Mesenchymal stem cell (in vitro differentiated cells and primary cell): ENCODE data around the gene RPRD1A.

Source experiments
- DNase-seq: peaks from one replicate; pipeline ENCODE4 v3.0.0-alpha.2; 2013
- H2AFZ ChIP-seq: one replicate; pipeline ENCODE4 v1.6.1; 2013; ENCODE audit warnings: low read depth, mild to moderate bottlenecking, control low read depth, inconsistent platforms, low read length, moderate library complexity
- H2AK5ac ChIP-seq: 2 replicates; pipeline ENCODE4 v1.6.1; 2013; ENCODE audit warnings: low read length, moderate library complexity, mild to moderate bottlenecking, inconsistent platforms; ENCODE audit not compliant: severe bottlenecking
- H2BK120ac ChIP-seq: one replicate; pipeline ENCODE4 v1.6.1; 2013; ENCODE audit warnings: low read depth, mild to moderate bottlenecking, inconsistent platforms, low read length, moderate library complexity
- H2BK12ac ChIP-seq, 2 experiments: one replicate each; pipeline ENCODE4 v1.6.1; 2013; ENCODE audit warnings: inconsistent platforms in 2 of 2, low read length in 2 of 2, mild to moderate bottlenecking in 2 of 2, moderate library complexity in 2 of 2, control low read depth in 1 of 2
- H2BK15ac ChIP-seq: one replicate; pipeline ENCODE4 v1.6.1; 2013; ENCODE audit warnings: mild to moderate bottlenecking, low read depth, inconsistent platforms; ENCODE audit not compliant: poor library complexity, severe bottlenecking
- H2BK5ac ChIP-seq: 2 replicates; pipeline ENCODE4 v1.6.1; 2013; ENCODE audit warnings: low read depth, mild to moderate bottlenecking, low read length, control low read depth, inconsistent platforms; ENCODE audit not compliant: poor library complexity, severe bottlenecking
- H3K14ac ChIP-seq, 2 experiments: one replicate each; pipeline ENCODE4 v1.6.1; 2013; ENCODE audit warnings: inconsistent platforms in 2 of 2, low read length in 2 of 2, control low read depth in 1 of 2, mild to moderate bottlenecking in 1 of 2, moderate library complexity in 1 of 2
- H3K18ac ChIP-seq, 2 experiments: one replicate each; pipeline ENCODE4 v1.6.1; 2013; ENCODE audit warnings: inconsistent platforms in 2 of 2, low read length in 2 of 2, control low read depth in 1 of 2, low read depth in 1 of 2, mild to moderate bottlenecking in 1 of 2
- H3K23ac ChIP-seq, 2 experiments: one replicate each; pipeline ENCODE4 v1.6.1; 2013; ENCODE audit warnings: inconsistent platforms in 2 of 2, low read length in 2 of 2, mild to moderate bottlenecking in 2 of 2, moderate library complexity in 2 of 2, control low read depth in 1 of 2
- H3K27ac ChIP-seq: 2 replicates; pipeline ENCODE4 v1.5.1; 2013; ENCODE audit warnings: mild to moderate bottlenecking, moderate library complexity, low read length, control low read depth, inconsistent platforms; ENCODE audit not compliant: poor library complexity, severe bottlenecking
- H3K27me3 ChIP-seq, 2 experiments: 2 replicates each; pipeline versions ENCODE4 v1.6.1 to v1.7.0; 2013; ENCODE audit warnings: low read length in 2 of 2, mild to moderate bottlenecking in 2 of 2, moderate library complexity in 2 of 2, control low read depth in 1 of 2, inconsistent platforms in 1 of 2; ENCODE audit not compliant: control insufficient read depth in 1 of 2, insufficient read depth in 1 of 2
- H3K36me3 ChIP-seq, 2 experiments: 2 replicates each; pipeline versions ENCODE4 v1.6.1 to v1.7.0; 2013; ENCODE audit warnings: low read length in 2 of 2, control low read depth in 1 of 2, inconsistent platforms in 1 of 2, low read depth in 1 of 2, mild to moderate bottlenecking in 1 of 2; ENCODE audit not compliant: insufficient read depth in 2 of 2, control insufficient read depth in 1 of 2
- H3K4ac ChIP-seq, 2 experiments: one replicate each; pipeline ENCODE4 v1.6.1; 2013; ENCODE audit warnings: inconsistent platforms in 2 of 2, low read length in 2 of 2, mild to moderate bottlenecking in 2 of 2, moderate library complexity in 2 of 2, control low read depth in 1 of 2, low read depth in 1 of 2
- H3K4me1 ChIP-seq: 2 replicates; pipeline ENCODE4 v1.6.1; 2013; ENCODE audit warnings: low read depth, low read length, control low read depth; ENCODE audit not compliant: control insufficient read depth, insufficient read depth
- H3K4me2 ChIP-seq: 2 replicates; pipeline ENCODE4 v1.6.1; 2013; ENCODE audit warnings: low read length, mild to moderate bottlenecking, inconsistent platforms; ENCODE audit not compliant: poor library complexity, severe bottlenecking
- H3K4me3 ChIP-seq, 2 experiments: 2 replicates each; pipeline versions ENCODE4 v1.5.1 to v1.7.0; 2013; ENCODE audit warnings: low read length in 2 of 2, mild to moderate bottlenecking in 2 of 2, control low read depth in 1 of 2, low read depth in 1 of 2; ENCODE audit not compliant: insufficient read depth in 1 of 2
- H3K79me1 ChIP-seq: replicated peaks from 2 replicates; pipeline ENCODE4 v1.6.1; 2013; ENCODE audit warnings: mild to moderate bottlenecking, control low read depth, low read length, inconsistent platforms; ENCODE audit not compliant: poor library complexity, severe bottlenecking
- H3K9ac ChIP-seq: 2 replicates; pipeline ENCODE4 v1.7.0; 2013; ENCODE audit warnings: mild to moderate bottlenecking, low read length, moderate library complexity
- H3K9me3 ChIP-seq: 2 replicates; pipeline ENCODE4 v1.7.0; 2013; ENCODE audit warnings: mild to moderate bottlenecking, low read length; ENCODE audit not compliant: control insufficient read depth
- H4K8ac ChIP-seq: one replicate; pipeline ENCODE4 v1.6.1; 2013; ENCODE audit warnings: inconsistent platforms, mild to moderate bottlenecking, low read length, moderate library complexity
- H4K91ac ChIP-seq: one replicate; pipeline ENCODE4 v1.6.1; 2013; ENCODE audit warnings: mild to moderate bottlenecking, low read length, inconsistent platforms
- WGBS: methylation state at CpG from one replicate; pipeline ENCODE4 v1.1.7; 2013; ENCODE audit warnings: mixed read lengths; 5-methylcytosine and 5-hydroxymethylcytosine counted together

Gene RPRD1A

DNA sequence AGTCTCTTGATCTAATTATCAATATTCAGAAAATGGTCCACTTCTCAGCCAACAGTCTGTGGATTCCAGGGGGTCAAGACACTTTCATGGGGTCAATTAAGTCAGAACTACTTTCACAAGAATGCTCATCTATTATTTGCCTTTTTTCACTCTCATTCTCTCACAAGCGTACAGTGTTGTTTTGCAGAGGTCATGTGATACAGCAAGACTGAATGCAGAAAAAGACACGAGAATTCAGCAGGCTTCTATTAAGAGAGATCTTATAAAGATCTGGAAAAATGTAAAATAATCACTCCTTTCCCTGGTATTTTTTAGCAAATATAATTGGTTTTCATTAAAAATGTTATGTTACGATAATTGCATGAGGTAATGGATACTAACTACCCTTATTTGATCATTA lies 8.7 kb downstream of the RPRD1A start:
- H4K8ac ChIP-seq, result no peak overlapping the region
- no peak overlapping the region for H3K18ac ChIP-seq
- no peak overlapping the region for H3K4me3 ChIP-seq
- no peak overlapping the region for H3K27ac ChIP-seq
- no peak overlapping the region for H2AFZ ChIP-seq
- no peak overlapping the region for H3K4ac ChIP-seq
- no peak for DNase-seq
- peaks cover 4% of the 10 kb centered on the region for H3K79me1 ChIP-seq
- H2BK120ac ChIP-seq, result no peak overlapping the region
- no peak overlapping the region for H3K23ac ChIP-seq
- WGBS, result no CpG with 5 or more reads among the region's 3 CpGs
- H3K4me1 ChIP-seq, result peaks cover 1% of the 10 kb centered on the region
- no peak overlapping the region for H2BK5ac ChIP-seq
- no peak overlapping the region for H2BK15ac ChIP-seq
- no peak overlapping the region for H3K9ac ChIP-seq
- H3K14ac ChIP-seq, result no peak overlapping the region
- H3K27me3 ChIP-seq, result no peaks in the 10 kb centered on the region
- H2BK12ac ChIP-seq, result no peak overlapping the region
- H2AK5ac ChIP-seq, result no peak overlapping the region
- H3K4me2 ChIP-seq, result no peak overlapping the region
- H4K91ac ChIP-seq, result no peak overlapping the region
- H3K36me3 ChIP-seq, result no peaks in the 10 kb centered on the region
- no peaks in the 10 kb centered on the region for H3K9me3 ChIP-seq

DNA sequence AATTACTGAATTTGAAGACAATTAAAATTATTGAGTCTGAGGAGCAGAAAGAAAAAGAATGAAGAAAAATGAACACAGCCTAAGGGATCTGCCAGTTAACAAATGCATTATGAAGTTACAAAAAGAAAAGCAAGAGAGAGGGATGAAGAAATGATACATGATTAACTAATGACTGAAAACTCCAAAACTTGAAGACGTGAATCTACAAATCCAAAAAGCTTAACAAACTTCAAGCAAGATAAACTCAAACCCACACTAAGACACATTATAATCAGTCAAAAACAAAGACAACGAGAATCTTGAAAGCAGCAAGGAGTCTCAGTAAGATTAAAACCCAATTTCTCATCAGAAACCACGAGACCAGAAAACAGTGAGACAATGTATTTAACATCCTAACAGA lies 15.6 kb downstream of the RPRD1A start:
- Histone ChIP-seq H3K23ac (no peak overlapping the region), H2BK12ac (no peak overlapping the region), H2AK5ac (no peak overlapping the region), H3K27ac (no peak overlapping the region), H2AFZ (no peak overlapping the region), H3K9me3 (peaks cover 17% of the 10 kb centered on the region), H3K4me3 (no peak overlapping the region), H3K4ac (no peak overlapping the region), H2BK15ac (no peak overlapping the region), H3K14ac (no peak overlapping the region), H3K36me3 (peaks cover 0 to 2% of the 10 kb centered on the region in 2 experiments), H2BK120ac (no peak overlapping the region), H3K4me2 (no peak overlapping the region), H3K4me1 (no peaks in the 10 kb centered on the region), H2BK5ac (no peak overlapping the region), H4K8ac (no peak overlapping the region), H3K79me1 (peaks cover 4% of the 10 kb centered on the region), H3K9ac (no peak overlapping the region), H3K27me3 (no peaks in the 10 kb centered on the region), H3K18ac (no peak overlapping the region), H4K91ac (no peak overlapping the region)
- no peak for DNase-seq
- 95% methylated on average over 3 of the region's 3 CpGs for WGBS

DNA sequence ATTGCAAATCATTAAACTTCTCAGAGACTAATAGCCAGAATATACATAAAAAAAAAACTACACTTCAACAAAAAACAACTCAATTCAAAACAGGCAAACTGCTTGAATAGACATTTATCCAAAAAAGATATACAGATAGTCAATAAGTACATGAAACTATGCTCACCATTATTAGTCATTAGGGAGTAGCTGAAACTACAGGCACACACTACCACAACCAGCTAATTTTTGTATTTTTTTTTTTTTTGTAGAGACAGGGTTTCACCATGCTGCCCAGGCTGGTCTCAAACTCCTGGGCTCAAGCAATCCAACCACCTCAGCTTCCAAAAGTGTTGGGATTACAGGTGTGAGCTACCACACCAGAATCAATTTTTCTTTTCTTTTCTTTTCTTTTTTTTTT lies 16.9 kb downstream of the RPRD1A start:
- H3K4me2 ChIP-seq, result no peak overlapping the region
- no peak overlapping the region for H3K4me3 ChIP-seq
- no peak overlapping the region for H3K27ac ChIP-seq
- no peak overlapping the region for H2AFZ ChIP-seq
- H3K23ac ChIP-seq, result no peak overlapping the region
- no peak overlapping the region for H3K14ac ChIP-seq
- peaks cover 17% of the 10 kb centered on the region for H3K9me3 ChIP-seq
- no peak overlapping the region for H2AK5ac ChIP-seq
- H4K91ac ChIP-seq, result no peak overlapping the region
- H3K4me1 ChIP-seq, result no peaks in the 10 kb centered on the region
- no peak overlapping the region for H3K18ac ChIP-seq
- H2BK15ac ChIP-seq, result no peak overlapping the region
- H2BK120ac ChIP-seq, result no peak overlapping the region
- no peak overlapping the region for H2BK12ac ChIP-seq
- no peak overlapping the region for H2BK5ac ChIP-seq
- peaks cover 0 to 5% of the 10 kb centered on the region in 2 experiments for H3K36me3 ChIP-seq
- peaks cover 9% of the 10 kb centered on the region for H3K79me1 ChIP-seq
- no peaks in the 10 kb centered on the region for H3K27me3 ChIP-seq
- H3K4ac ChIP-seq, result no peak overlapping the region
- H4K8ac ChIP-seq, result no peak overlapping the region
- no peak for DNase-seq
- H3K9ac ChIP-seq, result no peak overlapping the region

- Histone ChIP-seq H3K36me3 (peaks cover 0 to 4% of the 10 kb centered on the region in 2 experiments), H2BK5ac (no peak overlapping the region), H3K4me2 (no peak overlapping the region), H3K9ac (no peak overlapping the region), H3K9me3 (peaks cover 17% of the 10 kb centered on the region), H4K91ac (no peak overlapping the region), H3K27me3 (no peaks in the 10 kb centered on the region), H3K4ac (no peak overlapping the region), H2AK5ac (no peak overlapping the region), H3K14ac (no peak overlapping the region), H3K4me1 (no peaks in the 10 kb centered on the region), H3K4me3 (no peak overlapping the region), H2BK12ac (no peak overlapping the region), H3K79me1 (peaks cover 7% of the 10 kb centered on the region), H2BK15ac (no peak overlapping the region), H2AFZ (no peak overlapping the region), H3K18ac (no peak overlapping the region), H4K8ac (no peak overlapping the region), H3K27ac (no peak overlapping the region), H3K23ac (no peak overlapping the region), H2BK120ac (no peak overlapping the region)
- no peak for DNase-seq
Measured at GRCh38 chr18:36047521-36047920, 19.8 kb downstream of the RPRD1A start.
